SK-N-MC (cell line): Measurements from ENCODE around the gene APOM.

ENCODE experiments used
- EZH2 ChIP-seq: fragments of 200-600 bp; sonication (generic); IDR thresholded peaks from one replicate; pipeline ENCODE4 v1.6.1; 2017; ENCODE audit warnings: antibody characterized with exemption
- FOXP2 ChIP-seq: optimal IDR thresholded peaks from 2 replicates; pipeline ENCODE3; 2011; ENCODE audit warnings: mild to moderate bottlenecking, moderate library complexity; ENCODE audit not compliant: insufficient read depth; ENCODE audit errors: extremely low read length, control extremely low read depth

GRCh38 chr6:31641370-31641769 is 14.3 kb upstream of the APOM start:
- TF ChIP-seq EZH2: no peak
- TF ChIP-seq FOXP2: no peak
